PC-9 (cell line): ENCODE data around the gene CEP72.

Source experiments
- CTCF ChIP-seq: fragments of 200-600 bp; sonication (generic); conservative IDR thresholded peaks from 2 replicates; pipeline ENCODE4 v1.6.1; 2017; ENCODE audit warnings: mixed run types, antibody characterized with exemption, mild to moderate bottlenecking, moderate library complexity
- EZH2 ChIP-seq: fragments of 200-600 bp; sonication (generic); IDR thresholded peaks from 2 replicates; pipeline ENCODE4 v1.8.0; 2017; ENCODE audit warnings: antibody characterized with exemption, low read depth

GRCh38 chr5:592158-592557, 20.0 kb upstream of the CEP72 start:
- TF ChIP-seq CTCF (no peak), EZH2 (no peak)
